HepG2 (cell line): ENCODE data around the gene PDCD1LG2. TPM values are rescaled to one million over a fixed set of nuclear protein-coding genes. Genes with fewer than 3 reads are reported as not detected.

Experiments
- ATAC-seq: fragments of 200-7000 bp; cut with Tn5 transposase; 3 replicates; pipeline ENCODE4 v1.9.1; 2020; ENCODE audit warnings: mild to moderate bottlenecking, moderate library complexity
- BruUV-seq: library from RNA; stranded (reverse); fragments of 400-500 nt; replicated peaks from 2 replicates; lab custom pipeline; 2021; lab: Mats Ljungman, UMichigan
- CTCF ChIA-PET: fragments of 300-600 bp; formaldehyde crosslinking; extraction: SDS; loops from one replicate; lab custom pipeline; 2021; ENCODE audit warnings: low total read pairs, inconsistent platforms, low intra/inter-chr PET ratio; lab: Yijun Ruan, JAX
- POLR2A ChIA-PET: fragments of 350-600 bp; sonication (Branson Sonifier 250); formaldehyde crosslinking; loops from one replicate; lab custom pipeline; 2020; ENCODE audit warnings: antibody characterized with exemption, inconsistent platforms; lab: Yijun Ruan, JAX
- DNase-seq: peaks from one replicate; pipeline ENCODE4 v3.0.0-alpha.2; 2015; ENCODE audit warnings: low spot score
- FAIRE-seq: peaks from 3 replicates; lab custom pipeline; 2011; peaks lifted over from hg19 to GRCh38; lab: Jason Lieb, UNC
- H2AFZ ChIP-seq: one replicate; pipeline ENCODE4 v1.6.1; 2011; ENCODE audit warnings: low read length, inconsistent platforms
- H3K27ac ChIP-seq: fragments of 300-600 bp; 3 replicates; pipeline ENCODE4 v1.8.0; 2011; ENCODE audit warnings: mixed run types, mild to moderate bottlenecking, mixed read lengths, low read length, inconsistent platforms; ENCODE audit not compliant: insufficient read depth; ENCODE audit errors: extremely low read length
- H3K27me3 ChIP-seq, 2 experiments: fragments of 200-600 bp in 1 of 2; 2 replicates in 1 of 2; 3 replicates in 1 of 2; pipeline versions ENCODE4 v1.6.0 to v1.8.0; 2011; ENCODE audit warnings: low read length in 2 of 2, mild to moderate bottlenecking in 2 of 2, moderate library complexity in 2 of 2, inconsistent platforms in 1 of 2; ENCODE audit not compliant: insufficient read depth in 2 of 2, control insufficient read depth in 1 of 2
- H3K36me3 ChIP-seq, 2 experiments: fragments of 200-600 bp in 1 of 2; replicated peaks in 1 of 2; 2 replicates in 1 of 2; 3 replicates in 1 of 2; pipeline versions ENCODE4 v1.5.1 to v1.8.0; 2011; ENCODE audit warnings: low read length in 2 of 2, inconsistent platforms in 1 of 2; ENCODE audit not compliant: insufficient read depth in 2 of 2, control insufficient read depth in 1 of 2
- H3K4me1 ChIP-seq: 2 replicates; pipeline ENCODE4 v1.5.1; 2012; ENCODE audit warnings: low read length, inconsistent platforms; ENCODE audit not compliant: insufficient read depth
- H3K4me2 ChIP-seq: 2 replicates; pipeline ENCODE4 v1.6.0; 2011; ENCODE audit warnings: low read depth, low read length, inconsistent platforms
- H3K4me3 ChIP-seq, 3 experiments: fragments of 200-600 bp in 1 of 3; sonication (generic), shearing (Covaris generic) in 1 of 3; replicated peaks in 1 of 3; 2 replicates each; pipeline ENCODE4 v1.5.1; 2011 to 2016; ENCODE audit warnings: low read length in 3 of 3, inconsistent platforms in 2 of 3, low read depth in 2 of 3, mild to moderate bottlenecking in 2 of 3, control low read depth in 1 of 3, mixed read lengths in 1 of 3; ENCODE audit not compliant: insufficient read depth in 1 of 3
- H3K79me2 ChIP-seq: one replicate; pipeline ENCODE4 v1.6.1; 2011; ENCODE audit warnings: low read length, inconsistent platforms; ENCODE audit not compliant: insufficient read depth
- H3K9ac ChIP-seq: 2 replicates; pipeline ENCODE4 v1.6.0; 2011; ENCODE audit warnings: mild to moderate bottlenecking, low read depth, low read length, inconsistent platforms; ENCODE audit not compliant: insufficient read depth
- H3K9me3 ChIP-seq: 2 replicates; pipeline ENCODE4 v1.5.1; 2012; ENCODE audit warnings: mild to moderate bottlenecking, low read length
- H4K20me1 ChIP-seq: 2 replicates; pipeline ENCODE4 v1.6.0; 2011; ENCODE audit warnings: inconsistent platforms, mild to moderate bottlenecking, low read length, moderate library complexity; ENCODE audit not compliant: insufficient read depth
- HDAC2 ChIP-seq: sonication (generic); formaldehyde crosslinking; IDR thresholded peaks from 2 replicates; pipeline ENCODE4 v1.4.0; 2020; ENCODE audit warnings: missing genetic modification reagents
- HMG20A ChIP-seq: IDR thresholded peaks from 2 replicates; pipeline ENCODE4 v1.6.1; 2016; ENCODE audit warnings: borderline replicate concordance
- MTA3 ChIP-seq: sonication (generic); formaldehyde crosslinking; IDR thresholded peaks from 2 replicates; pipeline ENCODE4 v1.4.0; 2020; ENCODE audit warnings: missing genetic modification reagents
- PHF5A ChIP-seq: IDR thresholded peaks from one replicate; pipeline ENCODE4 v1.6.1; 2018; ENCODE audit warnings: low read depth, missing genetic modification reagents; ENCODE audit not compliant: unreplicated experiment
- PLRG1 ChIP-seq: fragments of 450-650 bp; conservative IDR thresholded peaks from 2 replicates; pipeline ENCODE4 v1.6.1; 2016
- TBL1XR1 ChIP-seq: fragments of 150-350 bp; IDR thresholded peaks from 2 replicates; pipeline ENCODE4 v1.6.1; 2014; ENCODE audit warnings: borderline replicate concordance, low read length; ENCODE audit not compliant: partially characterized antibody
- ZNF468 ChIP-seq: sonication (generic); formaldehyde crosslinking; IDR thresholded peaks from 2 replicates; pipeline ENCODE4 v1.8.0; 2022; ENCODE audit warnings: mild to moderate bottlenecking, moderate library complexity, missing genetic modification reagents
- ZNF709 ChIP-seq: sonication (generic); formaldehyde crosslinking; IDR thresholded peaks from 2 replicates; pipeline ENCODE4 v1.5.0; 2020; ENCODE audit warnings: mild to moderate bottlenecking, missing genetic modification reagents
- ZNF878 ChIP-seq: sonication (generic); formaldehyde crosslinking; IDR thresholded peaks from 2 replicates; pipeline ENCODE4 v1.8.1; 2023; ENCODE audit warnings: mild to moderate bottlenecking, missing genetic modification reagents, moderate library complexity
- WGBS: methylation state at CpG from one replicate; pipeline ENCODE4 v1.1.6; 2017; ENCODE audit warnings: low lambda C conversion rate; 5-methylcytosine and 5-hydroxymethylcytosine counted together
- in situ Hi-C: cut with HindIII; loops from 2 replicates; pipeline ENCODE4 v1.10.0; 2017; ENCODE audit warnings: low pct_unique_long_range_greater_than_20kb; ENCODE audit not compliant: extremely low pct_ligation_motif_present
- intact Hi-C: fragments of 100-400 bp; cut with micrococcal nuclease; formaldehyde crosslinking; loops from one replicate; pipeline ENCODE4 v1.10.0; 2022; ENCODE audit not compliant: unreplicated experiment
- polyA plus RNA-seq, 8 experiments: library from polyadenylated mRNA; depleted of rRNA in 3 of 8; stranded (reverse) in 7 of 8; unstranded in 1 of 8; fragments of >200 nt; fragmentation: Illumina TruSeq in 4 of 8; extraction: Trizol in 4 of 8; gene quantifications; 2 replicates each; pipeline versions ENCODE4 v1.2.1 to v1.2.3, GENCODE V29; 2011 to 2016; ENCODE audit warnings: low read depth in 4 of 8, missing spikeins in 1 of 8, mixed read lengths in 1 of 8; ENCODE audit not compliant: insufficient read depth in 1 of 8
- total RNA-seq, 5 experiments: library from RNA; depleted of rRNA; stranded (reverse); fragments of >200 nt; fragmentation: Illumina TruSeq; extraction: Trizol; gene quantifications; 2 replicates each; pipeline ENCODE4 v1.2.3, GENCODE V29; 2016; ENCODE audit warnings: low read depth in 1 of 5
- TF ChIP-seq, protein P1 (sequence below): sonication (generic); formaldehyde crosslinking; IDR thresholded peaks from 2 replicates; pipeline ENCODE4 v1.4.0; 2020; ENCODE audit warnings: missing genetic modification reagents
- TF ChIP-seq, protein P2 (sequence below): sonication (generic); formaldehyde crosslinking; IDR thresholded peaks from 2 replicates; pipeline ENCODE4 v1.4.0; 2020; ENCODE audit warnings: missing genetic modification reagents; ENCODE audit errors: not compliant biosample characterization
- TF ChIP-seq, protein P3 (sequence below): IDR thresholded peaks from 2 replicates; pipeline ENCODE4 v1.6.1; 2016; ENCODE audit warnings: missing compliant biosample characterization, missing genetic modification reagents, borderline replicate concordance

Gene PDCD1LG2
- total and polyA plus RNA-seq, 2 of the 13 experiments (the other 11 are each of a cell fraction or from before 2014, with no cell fraction given) = not detected

DNA sequence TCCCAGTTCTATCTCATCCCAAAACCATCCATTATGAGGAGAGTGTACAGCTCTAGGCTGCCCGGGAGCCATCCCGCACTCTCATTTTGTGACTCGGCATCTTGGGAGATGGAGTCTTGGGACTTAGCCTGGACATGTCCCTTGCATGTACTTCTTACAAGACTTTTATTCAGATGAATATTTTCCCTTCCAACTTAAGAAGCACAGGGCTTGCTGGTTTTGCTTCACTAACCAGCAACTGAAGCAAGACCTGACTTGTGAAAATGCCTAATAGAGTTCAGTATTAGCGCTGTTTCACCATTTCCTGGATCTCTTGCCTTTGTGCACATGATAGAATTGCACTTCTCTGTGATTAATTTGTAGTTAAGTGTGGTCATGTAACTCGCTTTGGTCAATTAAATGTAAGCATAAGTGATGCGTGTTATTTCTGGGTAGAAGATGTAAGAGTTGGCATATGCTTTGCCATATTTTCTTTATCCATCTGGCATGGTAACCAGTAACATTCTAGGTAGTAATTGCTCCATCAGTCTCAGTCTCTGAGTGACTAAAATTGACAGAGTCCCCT lies 55.8 kb downstream of the PDCD1LG2 start:
- Histone ChIP-seq H3K36me3 (no peaks in the 10 kb centered on the region), H3K79me2 (no peaks in the 10 kb centered on the region), H2AFZ (no peak overlapping the region), H4K20me1 (no peaks in the 10 kb centered on the region), H3K4me2 (no peak overlapping the region), H3K4me1 (no peaks in the 10 kb centered on the region), H3K4me3 (no peak overlapping the region), H3K27me3 (no peaks in the 10 kb centered on the region), H3K9me3 (no peaks in the 10 kb centered on the region), H3K9ac (no peak overlapping the region), H3K27ac (no peak overlapping the region)
- no peak for TF ChIP-seq ZNF878
- no peak for TF ChIP-seq PHF5A (CRISPR knock-in tag)
- TF ChIP-seq HDAC2 (CRISPR knock-in tag) = no peak
- TF ChIP-seq, protein P1, sequence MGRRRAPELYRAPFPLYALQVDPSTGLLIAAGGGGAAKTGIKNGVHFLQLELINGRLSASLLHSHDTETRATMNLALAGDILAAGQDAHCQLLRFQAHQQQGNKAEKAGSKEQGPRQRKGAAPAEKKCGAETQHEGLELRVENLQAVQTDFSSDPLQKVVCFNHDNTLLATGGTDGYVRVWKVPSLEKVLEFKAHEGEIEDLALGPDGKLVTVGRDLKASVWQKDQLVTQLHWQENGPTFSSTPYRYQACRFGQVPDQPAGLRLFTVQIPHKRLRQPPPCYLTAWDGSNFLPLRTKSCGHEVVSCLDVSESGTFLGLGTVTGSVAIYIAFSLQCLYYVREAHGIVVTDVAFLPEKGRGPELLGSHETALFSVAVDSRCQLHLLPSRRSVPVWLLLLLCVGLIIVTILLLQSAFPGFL = no peak
- TF ChIP-seq, protein P2, sequence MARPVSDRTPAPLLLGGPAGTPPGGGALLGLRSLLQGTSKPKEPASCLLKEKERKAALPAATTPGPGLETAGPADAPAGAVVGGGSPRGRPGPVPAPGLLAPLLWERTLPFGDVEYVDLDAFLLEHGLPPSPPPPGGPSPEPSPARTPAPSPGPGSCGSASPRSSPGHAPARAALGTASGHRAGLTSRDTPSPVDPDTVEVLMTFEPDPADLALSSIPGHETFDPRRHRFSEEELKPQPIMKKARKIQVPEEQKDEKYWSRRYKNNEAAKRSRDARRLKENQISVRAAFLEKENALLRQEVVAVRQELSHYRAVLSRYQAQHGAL (CRISPR knock-in tag) = no peak
- no peak for TF ChIP-seq PLRG1
- no peak for TF ChIP-seq ZNF709
- TF ChIP-seq MTA3 = no peak
- TF ChIP-seq TBL1XR1 = no peak
- TF ChIP-seq ZNF468 (CRISPR knock-in tag) = no peak
- TF ChIP-seq HMG20A (CRISPR knock-in tag) = no peak
- TF ChIP-seq, protein P3, sequence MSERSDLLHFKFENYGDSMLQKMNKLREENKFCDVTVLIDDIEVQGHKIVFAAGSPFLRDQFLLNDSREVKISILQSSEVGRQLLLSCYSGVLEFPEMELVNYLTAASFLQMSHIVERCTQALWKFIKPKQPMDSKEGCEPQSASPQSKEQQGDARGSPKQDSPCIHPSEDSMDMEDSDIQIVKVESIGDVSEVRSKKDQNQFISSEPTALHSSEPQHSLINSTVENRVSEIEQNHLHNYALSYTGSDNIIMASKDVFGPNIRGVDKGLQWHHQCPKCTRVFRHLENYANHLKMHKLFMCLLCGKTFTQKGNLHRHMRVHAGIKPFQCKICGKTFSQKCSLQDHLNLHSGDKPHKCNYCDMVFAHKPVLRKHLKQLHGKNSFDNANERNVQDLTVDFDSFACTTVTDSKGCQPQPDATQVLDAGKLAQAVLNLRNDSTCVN (CRISPR knock-in tag) = no peak
- ATAC-seq (no peak), DNase-seq (no peak), FAIRE-seq (no peak)
- intact Hi-C loops = no loop called here
- ChIA-PET CTCF (no interaction called here), POLR2A (no interaction called here)
- in situ Hi-C loops = no loop called here
- no TSS peak for BruUV-seq
- 35% methylated on average over 6 of the region's 6 CpGs for WGBS
